GM23248 (cell line): ENCODE data around the gene ATAT1.

Source experiments
- EZH2 ChIP-seq: fragments of 200-600 bp; sonication (generic); IDR thresholded peaks from 2 replicates; pipeline ENCODE4 v1.6.1; 2018; ENCODE audit warnings: antibody characterized with exemption, mild to moderate bottlenecking; ENCODE audit not compliant: insufficient read depth, poor library complexity, severe bottlenecking
- EZH2phosphoT487 ChIP-seq: fragments of 200-600 bp; sonication (generic); IDR thresholded peaks from 2 replicates; pipeline ENCODE4 v1.6.1; 2018; ENCODE audit warnings: antibody characterized with exemption, moderate library complexity, mild to moderate bottlenecking, low read depth; ENCODE audit not compliant: insufficient read depth

DNA sequence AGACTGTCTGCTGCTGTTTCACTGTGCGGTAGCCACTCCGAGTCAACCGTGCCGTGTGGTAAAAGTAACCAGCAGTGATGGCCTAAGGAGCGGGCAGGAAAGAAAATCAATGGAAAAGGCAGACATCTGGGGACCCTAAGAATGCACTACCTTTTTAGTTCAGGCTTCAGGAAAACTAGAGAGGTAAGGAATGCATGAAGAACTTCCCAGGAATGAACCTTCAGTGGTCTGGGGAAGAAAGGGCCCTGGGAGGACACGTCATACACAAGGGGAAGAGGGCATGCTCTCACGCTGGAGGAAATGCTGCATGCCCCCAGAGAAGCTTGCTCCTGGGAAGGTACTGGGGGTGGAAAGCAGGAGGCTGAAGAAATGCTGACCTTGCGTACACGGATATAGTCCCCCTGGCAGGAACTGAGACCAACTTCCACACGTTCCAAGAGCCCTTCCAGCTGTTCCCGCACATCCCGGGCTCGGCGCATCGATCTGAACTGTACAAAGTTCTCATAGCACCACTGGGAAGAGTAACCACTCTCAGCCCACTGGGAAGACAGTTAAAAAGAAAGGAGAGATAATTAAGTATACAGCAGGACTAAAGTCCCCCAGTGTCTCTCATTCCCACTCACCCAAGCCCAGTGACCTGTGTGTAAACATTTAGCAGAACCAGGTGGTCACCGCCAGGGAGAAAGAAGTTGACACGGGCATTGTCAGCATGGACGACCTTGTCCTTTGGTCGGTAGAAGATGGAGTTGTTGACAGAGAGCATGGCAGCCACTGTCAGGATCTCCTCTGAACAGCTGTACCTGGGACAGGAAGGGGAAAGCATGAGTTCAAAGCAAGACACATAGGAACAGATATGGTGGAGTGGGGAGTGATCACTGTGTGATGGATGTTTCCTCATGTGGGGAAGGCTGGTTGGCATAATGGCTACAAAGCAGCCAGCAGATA lies 28.4 kb downstream of the ATAT1 start:
- no peak for TF ChIP-seq EZH2
- TF ChIP-seq EZH2phosphoT487, result no peak
